Lower lobe of right lung (tissue), 2 donors: ENCODE measurements around the gene GARIN5A. TPM values are rescaled to one million over a fixed set of nuclear protein-coding genes. Genes with fewer than 3 reads are reported as not detected.
A peak's percentile ranks its signal among the peaks of the same experiment; 100 is the strongest.

Experiments used
- ATAC-seq, 2 donors: fragments of 200-7000 bp; cut with Tn5 transposase; one replicate each; pipeline ENCODE4 v1.9.1; 2020 to 2022; ENCODE audit warnings: mild to moderate bottlenecking in 2 of 2, moderate library complexity in 2 of 2
- DNase-seq: peaks from one replicate; pipeline ENCODE4 v3.0.0-alpha.2; 2020
- H3K27ac ChIP-seq: fragments of 200-600 bp; one replicate; pipeline ENCODE4 v1.8.0; 2022
- H3K27me3 ChIP-seq: fragments of 200-600 bp; one replicate; pipeline ENCODE4 v1.8.0; 2022; ENCODE audit warnings: low read depth
- H3K36me3 ChIP-seq: fragments of 200-600 bp; one replicate; pipeline ENCODE4 v1.8.0; 2022; ENCODE audit warnings: mild to moderate bottlenecking
- H3K4me1 ChIP-seq: fragments of 200-600 bp; one replicate; pipeline ENCODE4 v1.8.0; 2022
- H3K4me3 ChIP-seq: fragments of 200-600 bp; one replicate; pipeline ENCODE4 v1.8.0; 2022; ENCODE audit warnings: mild to moderate bottlenecking
- H3K9me3 ChIP-seq: fragments of 200-600 bp; one replicate; pipeline ENCODE4 v1.8.0; 2022
- CTCF ChIP-seq: fragments of 200-600 bp; IDR thresholded peaks from one replicate; pipeline ENCODE4 v1.8.0; 2022; ENCODE audit warnings: antibody characterized with exemption, mild to moderate bottlenecking
- intact Hi-C: fragments of 100-400 bp; cut with DNase I; formaldehyde crosslinking; loops from one replicate; pipeline ENCODE4 v1.11.0; 2022
- total RNA-seq: library from RNA; stranded (reverse); fragmentation: NEBNext Ultra II Directional; extraction: Animal tissue kit (Norgen Biotek cat#: 25700); gene quantifications from one replicate; pipeline ENCODE4 v1.2.1, GENCODE V29; 2021
- donor health status: DM: no; HTN: yes; CAD: no; lungs with severe emphysema.

Gene GARIN5A
- total RNA-seq, 1 donor from 2014 or later: 2.2 TPM

DNA sequence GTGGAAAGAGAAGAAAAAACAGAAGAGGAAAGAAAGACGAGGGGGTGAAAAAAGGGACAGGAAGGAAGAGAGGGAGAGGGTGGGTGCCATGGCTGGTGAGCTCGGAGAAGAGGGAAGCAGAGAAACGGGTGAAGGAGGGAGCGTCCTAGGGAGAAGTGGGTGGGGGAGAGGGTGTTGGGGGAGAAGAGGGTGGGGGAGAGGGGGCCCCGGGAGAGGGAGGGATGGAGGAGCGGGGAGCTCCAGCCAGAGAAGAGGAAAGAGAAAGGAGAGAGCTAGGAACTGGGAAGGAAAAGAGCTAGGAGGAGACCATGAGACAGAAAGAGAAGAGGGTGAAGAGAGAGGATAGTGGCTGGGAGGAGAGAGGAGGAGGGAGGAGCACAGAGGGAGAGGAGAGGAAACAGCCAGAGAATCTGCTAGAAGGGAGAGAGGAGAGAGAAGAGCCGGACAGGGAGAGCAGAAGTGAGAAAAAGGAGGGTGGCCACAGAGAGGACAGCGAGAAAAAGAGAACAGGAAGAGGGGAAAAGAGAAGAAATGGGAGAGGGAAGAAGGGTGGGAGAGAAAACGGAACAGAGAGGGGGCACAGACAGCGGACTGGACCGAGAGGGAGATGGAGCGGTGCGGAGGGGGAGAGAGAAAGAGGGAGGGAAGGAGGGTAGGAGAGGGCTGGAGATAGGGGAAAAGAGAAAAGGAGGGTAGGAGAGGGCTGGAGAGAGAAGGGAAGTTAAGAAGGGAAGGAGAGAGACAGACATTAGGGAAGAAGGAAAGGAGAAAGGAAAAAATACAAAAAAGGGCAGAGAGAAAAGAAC is 11.9 kb upstream of the GARIN5A start:
- H3K27me3 ChIP-seq: peaks cover 6% of the 10 kb centered on the region
- no peak for TF ChIP-seq CTCF
- no peak overlapping the region for H3K27ac ChIP-seq
- H3K4me3 ChIP-seq: peak overlapping the region; percentile 3
- no peaks in the 10 kb centered on the region for H3K9me3 ChIP-seq
- intact Hi-C loops: no loop called here
- peaks cover 15% of the 10 kb centered on the region for H3K36me3 ChIP-seq
- ATAC-seq (peak in 1 of 2 donors; percentile 28), DNase-seq (no peak)
- peaks cover 5% of the 10 kb centered on the region for H3K4me1 ChIP-seq

- no peak overlapping the region for H3K4me3 ChIP-seq
- TF ChIP-seq CTCF: peak; percentile 54
- H3K36me3 ChIP-seq: peaks cover 30% of the 10 kb centered on the region
- intact Hi-C loops: no loop called here
- no peak overlapping the region for H3K27ac ChIP-seq
- H3K4me1 ChIP-seq: peaks cover 5% of the 10 kb centered on the region
- DNase-seq (peak; percentile 63), ATAC-seq (peak in 1 of 2 donors; percentile 7)
- no peaks in the 10 kb centered on the region for H3K9me3 ChIP-seq
- H3K27me3 ChIP-seq: peaks cover 6% of the 10 kb centered on the region
These were observed 10.3 kb upstream of the GARIN5A start for GRCh38 chr19:50486823-50487515.

DNA sequence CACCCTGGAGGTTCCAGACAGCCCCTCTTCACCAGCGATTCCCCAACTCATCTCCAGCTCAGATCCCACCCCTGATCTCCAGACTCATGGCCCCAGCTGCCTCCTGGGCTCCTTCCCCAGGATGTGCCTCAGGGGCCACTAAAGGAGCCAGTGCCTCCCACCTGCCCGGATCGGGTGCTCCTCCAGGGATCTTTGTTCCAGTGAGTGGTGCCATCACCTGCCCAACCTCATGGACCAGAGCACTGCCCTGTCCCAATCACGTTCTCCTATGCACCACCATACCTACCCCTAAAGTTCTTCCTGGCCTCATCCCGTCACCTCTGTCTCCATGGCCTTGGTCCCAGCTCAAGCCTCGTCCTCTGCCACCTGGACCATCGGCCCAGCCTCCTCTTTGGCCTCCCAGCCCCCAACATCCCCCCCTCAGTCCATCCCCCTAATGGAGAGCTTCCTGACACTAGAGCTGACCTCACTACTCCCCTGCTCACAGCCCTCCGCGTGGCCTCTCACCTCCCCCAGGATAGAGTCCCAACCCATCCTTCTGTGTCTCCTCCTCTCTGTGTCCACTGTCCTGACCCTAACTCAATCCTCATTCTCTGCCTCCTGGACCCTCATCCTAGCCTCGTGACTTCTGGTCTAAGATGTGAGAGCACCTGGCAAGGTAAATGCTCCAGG is 8.8 kb upstream of the GARIN5A start:
- peaks cover 45% of the 10 kb centered on the region for H3K36me3 ChIP-seq
- intact Hi-C loops: no loop called here
- DNase-seq: no peak

DNA sequence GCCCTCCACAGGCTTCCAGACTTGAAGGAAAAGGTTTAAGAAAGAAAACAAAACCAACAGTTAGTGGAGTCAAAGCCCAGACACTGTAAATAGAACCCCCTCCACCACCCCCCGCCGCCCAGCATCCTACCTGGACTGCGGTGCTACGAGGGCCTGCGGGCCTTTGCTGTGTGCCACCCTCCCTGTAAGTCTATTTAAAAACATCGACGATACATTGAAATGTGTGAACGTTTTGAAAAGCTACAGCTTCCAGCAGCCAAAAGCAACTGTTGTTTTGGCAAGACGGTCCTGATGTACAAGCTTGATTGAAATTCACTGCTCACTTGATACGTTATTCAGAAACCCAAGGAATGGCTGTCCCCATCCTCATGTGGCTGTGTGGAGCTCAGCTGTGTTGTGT is 6.3 kb upstream of the GARIN5A start:
- H3K27me3 ChIP-seq: peaks cover 6% of the 10 kb centered on the region
- no peak overlapping the region for H3K27ac ChIP-seq
- H3K4me3 ChIP-seq: no peak overlapping the region
- intact Hi-C loops: no loop called here
- peaks cover 63% of the 10 kb centered on the region for H3K36me3 ChIP-seq
- no peak for TF ChIP-seq CTCF
- H3K9me3 ChIP-seq: no peaks in the 10 kb centered on the region
- DNase-seq (no peak), ATAC-seq (no peak)
- peaks cover 10% of the 10 kb centered on the region for H3K4me1 ChIP-seq

More for the DNA sequence above, 8.8 kb upstream of the GARIN5A start:
- Histone ChIP-seq H3K4me1 (peaks cover 5% of the 10 kb centered on the region), H3K27me3 (peaks cover 6% of the 10 kb centered on the region), H3K27ac (no peak overlapping the region), H3K9me3 (no peaks in the 10 kb centered on the region), H3K4me3 (no peak overlapping the region)
- ATAC-seq: no peak
- no peak for TF ChIP-seq CTCF

DNA sequence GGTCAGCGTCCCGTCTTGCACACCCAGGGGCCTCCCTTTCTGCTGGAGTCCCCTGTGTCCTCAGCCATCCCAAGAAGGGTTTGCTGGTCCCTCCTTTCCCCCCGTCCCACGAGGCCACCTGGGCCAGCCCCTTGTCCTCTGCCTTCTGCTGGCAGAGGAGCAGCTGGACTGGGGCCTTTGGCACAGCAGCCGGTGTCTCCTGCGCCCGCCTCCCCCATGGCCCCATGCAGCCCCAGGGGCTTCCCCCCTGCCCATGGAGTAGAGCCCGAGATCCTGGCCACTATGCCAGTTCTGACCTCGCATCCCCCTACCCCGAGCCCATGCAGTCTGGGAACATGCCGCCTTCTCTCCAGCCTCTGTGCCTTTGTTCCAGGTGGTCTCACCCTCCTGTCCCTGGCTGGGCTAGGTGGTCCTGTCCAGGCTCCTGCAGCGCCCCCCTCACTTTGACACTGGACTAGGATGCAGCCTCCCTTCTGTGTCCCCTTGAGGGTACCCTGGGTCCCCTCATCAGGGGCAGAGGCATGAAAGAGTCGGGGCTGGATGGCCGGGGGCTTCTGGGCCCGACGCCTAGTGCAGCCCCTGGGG is 5.7 kb upstream of the GARIN5A start:
- TF ChIP-seq CTCF: no peak
- Histone ChIP-seq H3K4me3 (no peak overlapping the region), H3K36me3 (peaks cover 63% of the 10 kb centered on the region), H3K9me3 (no peaks in the 10 kb centered on the region), H3K27ac (no peak overlapping the region), H3K27me3 (peaks cover 3% of the 10 kb centered on the region), H3K4me1 (peaks cover 12% of the 10 kb centered on the region)
- peak in 1 of 2 donors; percentile 3 for ATAC-seq
- no peak for DNase-seq
- intact Hi-C loops: no loop called here
